Stimulated activated CD4-positive, alpha-beta T cell treated with anti-CD3 and anti-CD28 coated beads, Interleukin-1b, Interleukin-23, amount 100 ng/mL, for 24 hours (primary cell): Measurements from ENCODE around the gene ASS1.
"Not testable (repeated sequence)": the region's sequence is repeated elsewhere in the genome, so short reads cannot be mapped to it uniquely, and the experiment has no call there.

ENCODE experiments used
- DNase-seq, 4 experiments: peaks; one replicate each; pipeline ENCODE4 v3.0.0-alpha.2; 2020; ENCODE audit warnings: low read depth in 4 of 4, low spot score in 1 of 4

Gene ASS1

DNA sequence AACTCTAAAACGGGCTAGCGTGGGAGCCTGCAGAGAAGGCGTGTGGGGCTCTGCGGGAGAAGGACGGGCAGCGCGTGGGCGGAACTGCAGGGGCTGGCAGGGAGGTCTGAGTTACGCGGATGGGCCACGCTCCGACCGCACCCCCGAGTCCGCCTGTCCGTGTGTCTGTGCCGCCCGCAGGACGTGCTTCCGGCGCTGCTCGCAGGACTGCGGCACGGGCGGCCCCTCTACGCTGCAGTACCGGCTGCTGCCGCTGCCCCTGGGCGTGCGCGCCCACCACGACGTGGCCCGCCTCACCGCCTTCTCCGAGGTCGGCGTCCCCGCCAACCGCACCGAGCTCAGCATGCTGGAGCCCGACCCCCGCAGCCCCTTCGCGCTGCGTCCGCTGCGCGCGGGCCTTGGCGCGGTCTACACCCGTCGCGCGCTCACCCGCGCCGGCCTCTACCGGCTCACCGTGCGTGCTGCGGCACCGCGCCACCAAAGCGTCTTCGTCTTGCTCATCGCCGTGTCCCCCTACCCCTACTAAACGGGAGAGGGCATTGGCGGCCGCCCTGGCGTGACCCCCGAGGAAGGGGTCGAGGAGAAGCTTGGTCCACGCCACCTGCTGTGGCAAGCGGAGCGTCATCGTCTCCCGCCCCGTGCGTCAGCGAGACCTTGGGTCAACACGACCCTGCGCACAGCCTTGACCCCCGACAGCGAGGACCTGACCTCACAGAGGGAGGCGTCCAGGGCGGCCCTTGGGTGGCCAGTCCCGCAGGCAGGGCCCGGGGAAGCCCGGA, 11.4 kb upstream of the ASS1 start:
- DNase-seq: peak in 2 of 4 experiments; percentile 5 to 19

DNA sequence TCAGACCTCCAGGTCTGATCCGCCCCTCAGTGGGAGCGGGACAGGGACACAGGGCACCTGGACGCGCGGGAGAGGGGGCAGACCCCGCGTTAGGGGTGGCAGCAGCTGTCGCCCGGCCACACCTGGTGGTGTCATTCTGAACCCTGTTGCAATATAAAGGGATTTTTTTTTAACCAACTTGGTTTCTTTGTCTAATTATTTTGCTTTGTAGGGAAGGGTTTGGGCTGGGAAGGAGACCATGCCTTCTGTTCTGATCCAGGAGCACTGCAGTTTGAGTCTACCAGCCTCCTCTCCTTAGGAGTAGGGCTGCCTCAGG, 10.9 kb upstream of the ASS1 start:
- no peak for DNase-seq

DNA sequence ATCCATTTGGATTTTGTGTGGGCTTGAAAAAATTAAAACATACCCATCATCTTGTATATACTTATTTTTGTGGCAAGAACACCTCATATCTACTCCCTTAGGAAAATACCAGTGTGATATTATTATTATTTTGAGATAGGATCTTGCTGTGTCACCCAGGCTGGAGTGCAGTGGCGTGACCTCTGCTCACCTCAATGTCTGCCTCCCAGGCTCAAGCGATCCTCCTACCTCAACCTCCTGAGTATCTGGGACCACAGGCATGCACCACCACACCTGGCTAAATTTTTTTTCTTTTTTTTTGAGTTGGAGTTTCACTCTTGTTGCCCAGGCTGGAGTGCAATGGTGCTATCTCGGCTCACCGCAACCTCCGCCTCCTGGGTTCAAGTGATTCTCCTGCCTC, 10.1 kb upstream of the ASS1 start:
- not testable (repeated sequence) for DNase-seq

DNA sequence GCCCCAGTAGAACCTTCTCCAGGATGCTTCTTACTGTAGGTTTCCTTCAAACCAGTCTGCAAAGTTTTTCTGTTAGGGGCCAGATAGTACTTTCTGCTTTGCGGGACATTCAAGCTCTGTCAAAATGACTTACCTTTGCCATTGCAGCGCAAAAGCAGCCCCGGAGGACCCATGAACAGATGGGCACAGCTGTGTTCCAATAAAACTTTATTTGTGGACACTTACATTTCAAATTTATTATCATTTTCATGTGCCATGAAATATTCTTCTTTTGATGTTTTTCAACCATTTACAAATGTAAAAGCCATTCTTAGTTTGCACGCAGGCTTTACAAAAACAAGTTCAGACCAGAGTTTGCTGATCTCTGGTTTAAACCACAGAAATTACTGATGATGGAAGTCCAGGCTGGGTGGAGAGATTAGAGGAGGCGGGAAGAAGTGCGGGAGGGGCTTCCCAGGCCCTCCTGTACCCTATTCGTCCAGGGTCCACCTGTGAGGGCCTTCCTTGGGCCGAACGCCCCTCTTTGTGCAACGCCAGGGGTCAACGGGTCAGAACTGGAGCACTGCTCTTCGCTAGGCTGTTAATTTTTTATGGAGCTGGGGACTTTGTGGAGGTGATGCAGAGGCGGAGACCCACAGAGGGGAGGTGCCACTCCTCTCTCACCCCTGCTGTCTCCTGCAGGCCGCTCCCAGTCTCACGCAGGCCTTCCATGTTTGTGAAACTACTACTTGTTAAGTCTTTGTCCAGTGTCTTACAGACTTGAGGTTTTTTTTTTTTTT, 7.6 kb upstream of the ASS1 start:
- no peak for DNase-seq

DNA sequence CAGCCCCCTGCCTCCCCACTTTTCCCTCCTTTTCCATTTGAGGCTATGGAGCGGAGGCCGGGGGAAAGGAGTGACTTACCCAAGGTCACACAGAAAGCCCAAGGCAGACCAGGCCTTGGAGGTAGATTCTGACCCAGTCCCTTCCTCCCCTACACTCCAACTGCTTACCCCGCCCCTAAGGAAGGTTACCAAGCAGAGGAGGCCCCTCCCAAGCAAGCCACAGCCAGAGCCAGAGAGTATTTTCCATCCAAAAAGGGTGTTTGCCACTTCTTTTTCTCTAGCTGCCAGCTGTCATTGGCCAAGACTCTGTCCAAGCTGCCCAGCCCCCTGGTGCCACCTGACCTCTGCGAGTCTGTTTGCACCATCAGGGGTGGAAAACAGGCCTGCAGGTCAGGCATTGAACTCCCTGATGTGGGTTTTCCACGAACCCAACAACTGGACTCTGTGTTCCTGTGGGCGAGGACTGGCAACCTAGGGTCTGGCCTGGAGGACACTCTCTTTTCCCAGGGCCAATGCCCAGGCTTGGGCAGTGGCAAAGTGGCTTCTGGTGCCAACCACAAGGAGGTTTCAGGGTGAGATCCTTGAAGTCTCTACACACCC, 6.3 kb upstream of the ASS1 start:
- no peak for DNase-seq

DNA sequence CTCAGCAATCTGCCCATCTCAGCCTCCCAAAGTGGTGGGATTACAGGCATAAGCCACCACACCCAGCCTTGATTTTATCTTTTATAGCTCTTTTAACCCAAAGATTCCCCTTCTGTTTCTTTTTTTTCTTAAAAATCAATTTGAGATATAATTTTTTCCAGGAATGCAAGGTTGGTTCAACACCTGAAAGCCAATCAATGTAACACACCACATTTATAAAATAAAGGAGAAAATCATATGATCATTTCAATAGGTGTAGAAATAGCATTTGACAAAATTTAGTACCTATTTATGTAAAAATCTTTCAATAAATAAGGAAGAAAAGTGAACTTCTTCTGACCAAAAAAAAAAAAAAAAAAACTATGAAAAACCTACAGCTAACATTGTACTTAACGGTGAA, 3.7 kb upstream of the ASS1 start:
- no peak for DNase-seq

DNA sequence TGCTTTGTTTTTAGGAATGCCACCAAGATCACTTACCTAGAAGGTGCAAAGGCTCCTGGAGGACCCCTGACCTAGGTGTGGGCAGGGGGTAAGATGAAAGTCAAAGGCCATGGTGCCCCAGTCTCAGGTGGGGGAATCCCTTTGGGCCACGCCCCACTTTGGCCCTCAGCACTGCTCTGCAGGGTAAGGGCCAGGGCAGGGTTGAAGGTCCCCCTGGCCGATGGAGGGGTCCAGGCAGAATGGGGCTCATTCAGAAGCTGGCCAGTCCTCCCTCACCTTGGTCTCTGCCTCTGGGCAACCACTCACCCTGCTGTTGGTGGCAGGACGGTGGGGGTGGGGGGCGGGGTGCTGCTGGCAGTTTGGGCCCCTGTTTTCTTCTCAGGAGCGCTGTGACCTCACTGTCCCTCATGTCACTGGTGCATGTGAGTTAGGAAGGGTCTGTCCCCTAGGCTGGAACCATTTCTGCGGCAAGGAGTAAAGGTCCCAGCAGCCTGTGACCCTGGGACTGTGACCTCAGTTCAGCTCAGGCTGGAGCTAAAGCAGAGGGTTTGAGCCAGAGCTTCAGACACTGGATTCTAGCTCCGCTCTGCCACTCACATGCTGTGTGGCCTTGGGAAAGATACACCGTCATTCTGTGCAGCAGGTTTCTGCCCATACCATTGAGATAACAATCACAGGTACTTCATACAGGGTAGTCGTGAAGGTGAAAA, 1.9 kb upstream of the ASS1 start:
- DNase-seq: no peak

DNA sequence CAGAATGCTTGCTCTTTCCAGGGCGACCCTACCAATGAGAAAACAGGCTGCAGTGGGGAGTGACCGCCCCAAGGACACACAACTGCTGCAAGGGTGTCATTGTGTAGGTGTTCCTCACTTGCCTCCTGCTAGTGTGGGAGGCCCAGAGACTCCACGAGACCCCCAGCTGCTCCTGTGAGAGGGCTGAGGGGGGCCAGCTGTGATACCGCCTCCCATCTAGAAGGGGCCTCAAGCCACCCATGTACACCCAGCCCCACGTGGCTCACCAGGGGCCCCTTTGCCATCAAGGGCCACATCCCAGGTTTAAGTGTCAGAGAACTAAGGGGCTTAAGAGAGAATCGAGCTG, 1.3 kb upstream of the ASS1 start:
- no peak for DNase-seq

DNA sequence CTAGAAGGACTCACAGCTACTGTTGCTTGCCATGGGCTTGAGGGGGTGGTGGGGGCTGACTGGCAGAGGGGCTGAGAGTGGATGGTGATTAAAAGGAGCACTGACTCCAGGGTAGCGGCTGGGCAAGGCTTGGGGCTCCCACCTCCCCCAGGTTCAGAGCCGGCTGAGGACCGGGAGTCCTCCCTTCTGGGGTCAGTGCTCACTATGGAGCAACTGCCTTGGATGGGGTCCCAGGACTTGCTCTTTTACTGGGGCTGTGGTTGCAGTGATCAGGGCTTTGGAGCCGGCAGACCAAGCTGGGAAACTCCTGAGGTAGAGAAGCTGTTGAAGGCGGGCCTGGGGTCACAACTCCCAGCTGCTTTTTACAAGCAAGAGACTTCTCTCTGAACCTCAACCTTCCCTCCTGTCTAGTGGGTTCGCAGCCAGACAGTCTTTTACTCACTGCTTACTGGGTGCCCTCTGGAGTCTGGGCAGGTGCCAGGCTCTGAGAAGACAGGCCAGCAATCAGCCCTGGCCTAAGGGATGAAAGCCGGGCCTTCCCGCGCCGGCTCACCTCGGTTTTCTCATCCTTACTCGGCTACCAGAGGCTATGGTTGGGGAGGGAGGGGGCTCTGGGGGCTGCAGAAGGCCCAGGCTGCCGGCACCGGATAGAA, 795 bp upstream of the ASS1 start:
- no peak for DNase-seq

DNA sequence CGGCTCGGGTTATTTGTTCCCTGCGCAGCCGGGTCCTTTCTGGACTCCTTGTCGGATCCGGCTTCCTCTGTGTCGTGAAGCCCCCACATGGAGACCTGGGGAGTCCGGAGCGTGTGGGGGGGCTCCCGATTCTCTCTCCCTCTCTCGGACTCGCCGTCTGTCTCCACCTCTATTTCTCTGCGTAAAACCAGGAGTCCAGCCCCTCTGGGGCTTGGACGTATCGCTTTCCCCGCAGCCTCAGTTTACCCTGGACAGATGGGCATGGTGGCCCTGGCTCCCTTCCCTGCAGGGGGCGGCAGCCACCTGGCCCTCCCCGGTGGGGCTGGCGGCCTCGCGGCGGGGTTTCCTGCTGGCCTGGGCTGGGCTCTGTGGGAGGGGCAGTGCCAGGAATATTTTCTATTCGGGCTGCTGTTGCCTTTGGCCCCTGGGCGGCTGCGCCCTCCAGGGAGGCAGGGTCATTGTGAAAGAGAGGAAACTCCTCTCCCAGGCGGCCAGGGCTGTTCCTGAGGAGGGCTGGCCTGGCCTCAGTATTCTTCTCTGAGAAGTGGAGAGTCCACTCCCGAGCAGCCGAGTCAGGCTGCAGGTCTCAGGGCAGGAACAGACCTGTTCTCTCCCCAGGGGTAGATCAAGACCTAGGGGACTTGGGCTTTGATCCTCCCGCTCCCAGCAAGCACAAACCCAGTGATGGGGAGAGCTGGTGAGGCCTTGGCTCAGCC, 665 bp downstream of the ASS1 start:
- no peak for DNase-seq

DNA sequence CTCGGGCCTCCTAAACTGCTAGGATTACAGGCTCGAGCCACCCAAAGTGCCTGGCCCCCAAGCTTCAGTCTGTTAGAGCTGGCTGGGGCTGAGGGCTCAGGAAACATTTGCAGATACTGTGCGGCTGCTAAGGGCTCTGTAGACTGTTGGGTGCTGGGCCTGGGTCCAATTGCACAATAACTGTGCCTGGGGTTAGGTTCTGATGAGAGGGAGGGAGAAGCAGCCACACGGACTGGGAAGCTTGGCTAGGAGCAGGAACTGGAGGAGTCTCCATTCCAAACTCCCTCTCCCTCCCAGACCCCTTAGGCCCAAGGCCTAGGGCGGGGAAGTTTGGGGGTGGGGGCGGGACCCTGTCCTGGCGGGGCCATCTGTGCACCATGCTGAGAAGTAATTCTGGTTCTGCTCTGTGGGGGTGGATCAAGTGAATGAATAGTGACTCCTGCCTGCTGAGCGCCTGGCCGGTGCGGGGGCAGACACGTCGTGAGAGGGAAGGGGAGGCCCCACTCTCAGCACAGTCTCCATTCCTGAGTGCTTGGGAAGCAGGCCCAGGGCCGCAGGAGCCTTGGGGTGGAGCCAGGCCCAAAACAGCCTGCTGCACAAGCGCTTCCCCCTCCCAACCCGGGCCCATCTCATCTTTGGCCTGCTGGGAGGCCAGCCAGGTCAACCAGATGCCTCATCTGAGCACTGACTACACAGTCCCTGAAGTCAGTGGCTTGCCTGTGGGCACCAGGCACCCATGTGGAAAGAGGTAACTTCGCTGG, 1.5 kb downstream of the ASS1 start:
- no peak for DNase-seq

DNA sequence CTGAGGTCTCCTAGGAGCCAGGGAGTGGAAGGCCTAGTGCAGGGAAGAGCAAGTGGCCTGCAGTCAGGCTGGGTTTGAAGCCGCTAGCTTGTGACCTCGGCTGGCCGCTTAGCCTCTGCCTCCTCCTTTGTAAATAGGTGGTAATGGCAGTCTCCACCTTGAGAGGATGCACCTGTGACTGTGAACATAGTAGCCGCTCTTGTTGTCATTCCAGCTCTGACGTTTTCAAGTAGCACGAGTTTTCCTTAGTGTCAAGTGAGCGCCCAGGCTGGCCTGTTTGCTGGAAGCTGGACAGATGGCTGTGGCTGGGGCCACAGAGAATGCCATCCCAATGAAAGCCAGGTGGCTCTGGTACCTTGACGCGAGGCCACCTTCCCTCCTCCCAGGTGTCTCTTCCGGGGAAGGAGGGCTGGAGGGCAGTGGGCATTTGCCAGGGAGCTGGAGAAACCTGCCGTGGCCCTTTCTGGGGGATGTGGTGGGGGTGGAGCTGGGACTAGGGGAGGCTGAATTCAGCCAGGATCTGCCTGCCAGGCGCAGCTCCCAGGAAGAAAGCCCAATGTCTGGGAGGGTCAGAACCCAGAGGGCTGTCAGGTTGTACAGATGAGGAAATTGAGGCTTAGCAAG, 2.5 kb downstream of the ASS1 start:
- DNase-seq: no peak

DNA sequence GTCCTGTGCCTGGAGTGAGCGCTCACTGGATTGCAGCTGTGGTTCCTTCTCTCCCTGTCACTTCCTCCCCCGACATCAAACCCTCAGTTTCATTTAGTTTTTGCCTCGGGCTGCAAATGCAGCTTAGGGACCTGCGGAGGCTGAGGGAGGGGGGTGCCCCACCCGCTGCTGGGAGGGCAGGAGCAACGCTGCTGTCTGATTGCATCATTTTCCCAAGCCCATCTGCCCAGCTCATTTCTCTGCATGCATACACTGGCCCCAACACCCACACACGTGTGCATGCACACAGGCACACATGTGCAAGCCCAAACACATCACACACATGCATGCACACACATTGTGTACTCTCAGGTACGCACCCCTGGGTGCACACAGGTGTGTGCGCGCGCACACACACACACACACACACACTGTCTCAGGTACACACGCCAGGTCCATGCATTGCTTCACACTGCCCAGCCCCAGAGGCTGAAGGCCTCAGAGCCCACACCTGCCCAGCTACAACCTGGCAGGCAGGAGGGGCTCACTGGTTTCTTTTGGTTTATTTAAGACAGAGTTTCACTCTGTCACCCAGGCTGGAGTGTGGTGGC, 3.4 kb downstream of the ASS1 start:
- no peak for DNase-seq

DNA sequence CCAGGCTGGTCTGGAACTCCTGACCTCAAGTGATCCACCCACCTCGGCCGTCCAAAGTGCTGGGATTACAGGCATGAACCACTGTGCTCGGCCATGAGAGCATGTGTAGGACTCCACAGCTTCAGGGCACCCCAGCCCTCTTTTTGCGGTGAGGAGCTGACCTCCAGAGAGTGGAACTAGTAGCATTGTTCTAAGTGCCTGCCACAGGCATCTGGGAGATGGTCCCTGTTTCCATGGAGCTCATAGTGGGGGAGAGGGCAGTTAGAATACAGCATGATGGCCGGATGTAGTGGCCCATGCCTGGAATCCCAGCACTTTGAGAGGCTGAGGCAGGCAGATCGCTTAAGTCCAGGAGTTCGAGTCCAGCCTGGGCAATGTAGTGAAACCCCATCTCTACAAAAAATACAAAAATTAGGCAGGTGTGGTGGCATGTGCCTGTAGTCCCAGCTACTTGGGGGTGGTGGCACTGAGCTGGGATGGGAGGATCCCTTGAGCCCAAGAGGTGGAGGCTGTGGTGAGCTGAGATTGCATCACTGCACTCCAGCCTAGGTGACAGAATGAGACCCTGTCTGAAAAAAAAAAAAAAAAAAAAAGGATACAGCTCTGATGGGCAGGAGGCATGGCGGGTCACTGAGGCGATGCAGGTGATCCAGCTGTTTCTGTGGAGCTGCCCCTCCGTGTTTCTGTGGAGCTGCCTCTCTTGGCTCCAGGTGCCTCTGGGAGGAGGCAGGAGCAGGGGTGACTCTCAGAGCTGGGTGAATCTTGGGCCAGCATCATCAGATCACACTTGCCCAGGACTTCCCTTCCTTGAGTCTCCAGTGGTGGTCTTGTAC, 4.2 kb downstream of the ASS1 start:
- no peak for DNase-seq

DNA sequence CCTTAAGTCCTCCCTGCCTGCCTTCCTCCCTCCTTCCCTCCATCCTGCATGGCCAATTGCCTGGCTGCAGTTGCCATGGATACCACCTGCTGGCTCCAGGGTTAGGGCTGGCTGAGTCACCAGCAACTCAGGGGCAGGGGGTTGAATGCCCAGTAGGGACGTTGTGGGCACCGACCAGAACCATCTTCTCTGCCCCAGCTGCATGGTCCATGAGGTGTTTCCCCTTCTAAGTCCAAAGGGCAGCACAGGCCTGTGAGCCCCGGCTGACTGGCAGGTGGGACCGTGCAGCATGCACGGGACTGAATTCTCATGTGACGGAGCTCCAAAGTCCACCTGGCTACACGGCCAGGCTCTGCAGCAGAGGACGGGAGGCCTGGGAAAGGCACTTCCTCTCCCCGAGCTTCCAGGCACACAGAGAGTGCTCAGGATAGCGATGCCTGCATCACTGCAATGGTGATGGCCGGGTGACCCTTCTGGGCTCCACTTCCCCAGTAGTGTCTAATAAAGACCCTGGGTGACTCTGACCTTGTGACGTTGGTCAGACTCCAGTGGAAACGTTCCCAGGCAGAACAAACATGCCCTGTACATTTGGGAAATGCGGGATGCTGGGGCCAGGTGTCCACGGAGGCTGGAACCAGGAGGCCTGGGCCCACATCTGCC, 5.7 kb downstream of the ASS1 start:
- no peak for DNase-seq

DNA sequence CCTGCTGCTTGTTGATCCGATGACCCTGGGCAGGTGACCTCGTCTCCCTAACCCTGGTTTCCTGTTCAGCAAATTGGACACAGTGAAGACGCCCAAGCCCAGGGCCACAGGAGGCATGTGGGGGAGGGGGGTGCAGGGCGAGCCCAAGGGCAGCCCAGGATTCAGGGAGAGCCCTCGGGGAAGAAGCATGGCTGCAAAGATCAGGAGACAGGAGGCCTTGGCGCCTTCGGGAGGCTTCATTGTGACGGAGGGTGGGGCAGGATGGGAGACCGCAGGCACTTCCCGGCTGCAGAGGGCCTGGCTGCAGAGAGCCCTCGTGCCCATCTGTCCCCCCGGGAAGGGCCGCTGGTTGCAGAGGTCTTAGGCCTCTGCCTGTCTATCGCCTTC, 6.2 kb downstream of the ASS1 start:
- DNase-seq: no peak

DNA sequence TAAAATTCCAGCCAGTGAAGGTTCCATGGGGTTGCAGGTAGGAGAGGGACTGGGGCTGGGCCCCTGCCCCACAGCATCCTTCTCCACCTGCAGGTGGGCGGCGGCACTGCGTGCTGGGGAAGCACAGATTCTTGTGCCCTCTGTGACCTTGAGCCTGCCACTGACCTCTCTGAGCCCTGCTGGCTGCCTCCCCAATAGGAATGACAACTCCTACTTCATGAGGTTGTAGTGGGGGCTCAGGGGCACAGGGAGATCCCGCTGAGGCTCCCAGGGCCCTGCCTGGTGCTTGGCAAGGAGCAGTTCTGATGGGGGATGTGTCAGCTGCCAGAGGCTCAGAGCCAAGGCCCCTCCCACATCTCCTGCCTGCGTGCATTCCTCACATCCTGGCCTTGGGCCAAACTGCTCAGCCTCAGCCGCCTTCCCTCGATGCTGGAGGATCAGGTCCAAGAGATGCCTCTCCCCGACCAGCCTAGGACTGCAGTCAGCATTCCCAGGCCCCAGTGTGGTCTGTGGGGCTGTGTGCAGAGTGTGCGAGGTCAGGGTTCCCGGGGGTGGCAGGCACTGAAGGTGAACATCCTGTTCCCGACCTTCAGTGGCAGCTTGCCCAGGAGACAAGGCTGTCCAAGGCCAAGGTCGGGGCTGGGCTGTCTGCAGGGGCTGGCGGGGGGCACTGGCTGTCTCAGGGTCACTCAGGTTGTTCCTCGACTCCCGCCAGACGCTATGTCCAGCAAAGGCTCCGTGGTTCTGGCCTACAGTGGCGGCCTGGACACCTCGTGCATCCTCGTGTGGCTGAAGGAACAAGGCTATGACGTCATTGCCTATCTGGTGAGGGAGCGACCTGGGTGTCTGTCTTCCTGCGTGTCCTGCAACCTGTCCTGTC, 7.0 kb downstream of the ASS1 start:
- no peak for DNase-seq
